ENCODE measurements around the gene LMTK3. TPM values are rescaled to one million over a fixed set of nuclear protein-coding genes. Genes with fewer than 3 reads are reported as not detected.

Gene LMTK3
- total and polyA plus RNA-seq, 9 of the 15 experiments (the other 6 are each of a cell fraction or from before 2014, with no cell fraction given): 0.35 to 12.3 (median 2.0) TPM; not detected in 2

GRCh38 chr19:48489608-48490216, 21.9 kb downstream of the LMTK3 start (continued):
- TF ChIP-seq, protein P1, sequence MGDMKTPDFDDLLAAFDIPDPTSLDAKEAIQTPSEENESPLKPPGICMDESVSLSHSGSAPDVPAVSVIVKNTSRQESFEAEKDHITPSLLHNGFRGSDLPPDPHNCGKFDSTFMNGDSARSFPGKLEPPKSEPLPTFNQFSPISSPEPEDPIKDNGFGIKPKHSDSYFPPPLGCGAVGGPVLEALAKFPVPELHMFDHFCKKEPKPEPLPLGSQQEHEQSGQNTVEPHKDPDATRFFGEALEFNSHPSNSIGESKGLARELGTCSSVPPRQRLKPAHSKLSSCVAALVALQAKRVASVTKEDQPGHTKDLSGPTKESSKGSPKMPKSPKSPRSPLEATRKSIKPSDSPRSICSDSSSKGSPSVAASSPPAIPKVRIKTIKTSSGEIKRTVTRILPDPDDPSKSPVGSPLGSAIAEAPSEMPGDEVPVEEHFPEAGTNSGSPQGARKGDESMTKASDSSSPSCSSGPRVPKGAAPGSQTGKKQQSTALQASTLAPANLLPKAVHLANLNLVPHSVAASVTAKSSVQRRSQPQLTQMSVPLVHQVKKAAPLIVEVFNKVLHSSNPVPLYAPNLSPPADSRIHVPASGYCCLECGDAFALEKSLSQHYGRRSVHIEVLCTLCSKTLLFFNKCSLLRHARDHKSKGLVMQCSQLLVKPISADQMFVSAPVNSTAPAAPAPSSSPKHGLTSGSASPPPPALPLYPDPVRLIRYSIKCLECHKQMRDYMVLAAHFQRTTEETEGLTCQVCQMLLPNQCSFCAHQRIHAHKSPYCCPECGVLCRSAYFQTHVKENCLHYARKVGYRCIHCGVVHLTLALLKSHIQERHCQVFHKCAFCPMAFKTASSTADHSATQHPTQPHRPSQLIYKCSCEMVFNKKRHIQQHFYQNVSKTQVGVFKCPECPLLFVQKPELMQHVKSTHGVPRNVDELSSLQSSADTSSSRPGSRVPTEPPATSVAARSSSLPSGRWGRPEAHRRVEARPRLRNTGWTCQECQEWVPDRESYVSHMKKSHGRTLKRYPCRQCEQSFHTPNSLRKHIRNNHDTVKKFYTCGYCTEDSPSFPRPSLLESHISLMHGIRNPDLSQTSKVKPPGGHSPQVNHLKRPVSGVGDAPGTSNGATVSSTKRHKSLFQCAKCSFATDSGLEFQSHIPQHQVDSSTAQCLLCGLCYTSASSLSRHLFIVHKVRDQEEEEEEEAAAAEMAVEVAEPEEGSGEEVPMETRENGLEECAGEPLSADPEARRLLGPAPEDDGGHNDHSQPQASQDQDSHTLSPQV (IDR thresholded peaks at IDR 0.05): no peak
- no peak for TF ChIP-seq CBX5 (IDR thresholded peaks at IDR 0.05; ENCODE audit: borderline replicate concordance, low read depth)
- TF ChIP-seq ZNF589 (CRISPR knock-in tag; IDR thresholded peaks at IDR 0.05; ENCODE audit: low read depth): no peak
- TF ChIP-seq ZNF263 (CRISPR knock-in tag; IDR thresholded peaks at IDR 0.05; ENCODE audit: borderline replicate concordance): peak; percentile 95
- TF ChIP-seq KAT2B (IDR thresholded peaks at IDR 0.05; ENCODE audit: low read depth, low read length): no peak
- TF ChIP-seq KDM2B (CRISPR knock-in tag; IDR thresholded peaks at IDR 0.05): 0 out of 2 replicates have a peak, but pooled peaks have one; percentile 50
- no peak for TF ChIP-seq CREM (IDR thresholded peaks at IDR 0.05; ENCODE audit: low read depth)
- no peak for TF ChIP-seq ELK1 (CRISPR knock-in tag; IDR thresholded peaks at IDR 0.05)
- TF ChIP-seq ESRRB (CRISPR knock-in tag; IDR thresholded peaks at IDR 0.05; ENCODE audit: borderline replicate concordance): no peak
- TF ChIP-seq RHOXF2B (CRISPR knock-in tag; conservative IDR thresholded peaks at IDR 0.05): no peak
- no peak for TF ChIP-seq HOMEZ (CRISPR knock-in tag; IDR thresholded peaks at IDR 0.05)
- no peak for TF ChIP-seq SREBF1 (IDR thresholded peaks at IDR 0.05; ENCODE audit: borderline replicate concordance, low read depth, low read length)
- TF ChIP-seq MXI1 (IDR thresholded peaks at IDR 0.05; ENCODE audit: low read depth, low read length): no peak
- TF ChIP-seq, protein P2, sequence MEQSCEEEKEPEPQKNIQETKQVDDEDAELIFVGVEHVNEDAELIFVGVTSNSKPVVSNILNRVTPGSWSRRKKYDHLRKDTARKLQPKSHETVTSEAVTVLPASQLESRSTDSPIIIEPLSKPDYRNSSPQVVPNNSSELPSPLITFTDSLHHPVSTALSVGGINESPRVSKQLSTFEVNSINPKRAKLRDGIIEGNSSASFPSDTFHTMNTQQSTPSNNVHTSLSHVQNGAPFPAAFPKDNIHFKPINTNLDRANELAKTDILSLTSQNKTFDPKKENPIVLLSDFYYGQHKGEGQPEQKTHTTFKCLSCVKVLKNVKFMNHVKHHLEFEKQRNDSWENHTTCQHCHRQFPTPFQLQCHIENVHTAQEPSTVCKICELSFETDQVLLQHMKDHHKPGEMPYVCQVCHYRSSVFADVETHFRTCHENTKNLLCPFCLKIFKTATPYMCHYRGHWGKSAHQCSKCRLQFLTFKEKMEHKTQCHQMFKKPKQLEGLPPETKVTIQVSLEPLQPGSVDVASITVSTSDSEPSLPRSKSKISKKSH (CRISPR knock-in tag; IDR thresholded peaks at IDR 0.05): no peak
- TF ChIP-seq TCF7L2 (IDR thresholded peaks at IDR 0.05; ENCODE audit: low read depth, low read length): no peak
- no peak for TF ChIP-seq POLR2H (tag; IDR thresholded peaks at IDR 0.05; ENCODE audit: low read depth)
- no peak for TF ChIP-seq BCL6 (CRISPR knock-in tag; IDR thresholded peaks at IDR 0.05)
- TF ChIP-seq RFX7 (CRISPR knock-in tag; IDR thresholded peaks at IDR 0.05): no peak
- no peak for TF ChIP-seq GABPB2 (CRISPR knock-in tag; conservative IDR thresholded peaks at IDR 0.05)
- 0 out of 2 replicates have a peak, but pooled peaks have one; percentile 42 for TF ChIP-seq PTBP1 (IDR thresholded peaks at IDR 0.05; ENCODE audit: low read depth, low read length)
